NCI-H510A treated with DMSO at 0.1 percent for 48 hours (cell line): ENCODE data around the gene RAB4B.
"Not testable (repeated sequence)": the region's sequence is repeated elsewhere in the genome, so short reads cannot be mapped to it uniquely, and the experiment has no call there.

Experiments
- DNase-seq: peaks from one replicate; lab custom pipeline; 2025; lab: John Stamatoyannopoulos, UW

The RAB4B gene, protein sequence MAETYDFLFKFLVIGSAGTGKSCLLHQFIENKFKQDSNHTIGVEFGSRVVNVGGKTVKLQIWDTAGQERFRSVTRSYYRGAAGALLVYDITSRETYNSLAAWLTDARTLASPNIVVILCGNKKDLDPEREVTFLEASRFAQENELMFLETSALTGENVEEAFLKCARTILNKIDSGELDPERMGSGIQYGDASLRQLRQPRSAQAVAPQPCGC

GRCh38 chr19:40777937-40778705 is at the start of gene RAB4B:
RAB4B (plus strand) TSS chr19:40778247; CDS start chr19:40778376, 129 bp downstream.
- peak; percentile 98 for DNase-seq

DNA sequence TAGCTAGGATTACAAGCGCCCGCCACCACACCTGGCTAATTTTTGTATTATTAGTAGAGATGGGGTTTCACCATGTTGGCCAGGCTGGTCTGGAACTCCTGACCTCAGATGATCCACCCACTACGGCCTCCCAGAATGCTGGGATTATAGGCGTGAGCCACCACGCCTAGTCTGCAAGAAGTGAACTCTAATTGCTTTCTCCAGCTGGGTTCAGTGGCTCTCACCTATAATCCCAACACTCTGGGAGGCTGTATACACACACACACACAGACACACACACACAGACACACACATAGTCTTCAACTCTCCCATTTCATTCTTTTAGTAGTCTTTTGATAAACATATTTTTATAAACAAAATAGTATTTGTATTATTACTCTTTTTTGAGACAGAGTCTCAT is 48.0 kb upstream of the RAB4B start:
- DNase-seq = not testable (repeated sequence)

GRCh38 chr19:40732304-40732703 is 45.7 kb upstream of the RAB4B start:
- not testable (repeated sequence) for DNase-seq

DNA sequence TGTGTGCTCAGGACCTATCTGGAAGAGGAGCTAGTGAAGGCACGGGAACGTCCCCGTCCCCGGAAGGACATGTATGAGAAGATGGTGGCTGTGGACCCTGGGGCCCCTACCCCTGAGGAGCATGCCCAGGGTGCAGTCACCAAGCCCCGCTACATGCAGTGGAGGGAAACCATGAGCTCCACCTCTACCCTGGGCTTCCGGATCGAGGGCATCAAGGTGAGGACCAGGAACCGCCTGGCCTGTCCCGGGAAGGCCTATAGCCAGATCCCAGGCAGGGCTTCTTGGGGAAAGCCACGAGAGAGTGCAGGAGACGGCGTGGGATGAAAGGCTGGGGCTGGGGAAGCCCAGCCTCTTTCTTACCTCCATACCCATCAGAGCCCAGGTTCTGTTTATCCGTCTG is 44.9 kb upstream of the RAB4B start:
- DNase-seq = no peak

- no peak for DNase-seq
Measured at GRCh38 chr19:40735013-40735771, 42.9 kb upstream of the RAB4B start.

GRCh38 chr19:40736661-40737060 is 41.4 kb upstream of the RAB4B start:
- no peak for DNase-seq

GRCh38 chr19:40737102-40737644 is 40.9 kb upstream of the RAB4B start:
- DNase-seq = no peak

- no peak for DNase-seq
Measured at GRCh38 chr19:40739030-40739839, 38.8 kb upstream of the RAB4B start.

DNA sequence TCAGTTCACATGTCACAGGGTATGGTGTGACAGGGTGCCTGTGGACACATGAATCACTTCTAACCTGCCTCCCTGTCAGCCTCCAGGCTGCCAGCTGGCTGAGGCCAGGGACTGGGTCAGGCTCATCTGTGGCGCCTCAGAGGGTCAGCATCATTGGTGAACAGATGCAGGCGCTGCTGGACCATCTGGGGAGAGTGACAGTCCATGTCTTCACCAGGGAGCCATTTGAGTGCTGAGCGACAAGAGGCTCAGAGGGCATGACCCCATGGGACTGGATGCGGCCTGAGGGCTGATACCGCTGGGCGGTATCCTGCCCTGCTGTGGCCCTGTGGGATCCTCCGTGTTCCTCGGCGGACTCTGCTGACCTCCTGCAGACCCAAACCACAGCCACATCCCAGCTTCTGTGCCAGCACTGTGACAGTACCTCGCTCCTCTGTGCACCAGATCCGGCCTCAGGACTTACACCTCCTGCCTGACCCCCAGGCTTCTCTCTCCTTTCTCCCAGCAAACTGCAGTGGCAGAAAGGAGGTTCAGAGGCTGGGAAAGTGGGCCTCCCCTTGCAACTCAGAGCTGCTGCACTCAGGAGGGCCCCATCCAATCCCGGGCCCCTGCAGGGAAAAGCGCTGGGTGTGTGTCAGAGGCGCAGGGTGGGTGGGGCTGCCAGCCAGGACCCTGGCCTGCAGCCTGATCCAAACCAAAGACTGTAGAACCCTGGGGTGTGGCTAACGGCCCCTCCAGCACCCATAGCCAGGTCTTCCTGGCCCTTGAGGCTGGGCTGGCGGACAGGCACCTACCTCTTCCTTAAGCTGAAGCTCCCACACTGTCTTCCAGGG is 38.0 kb upstream of the RAB4B start:
- DNase-seq = no peak

DNA sequence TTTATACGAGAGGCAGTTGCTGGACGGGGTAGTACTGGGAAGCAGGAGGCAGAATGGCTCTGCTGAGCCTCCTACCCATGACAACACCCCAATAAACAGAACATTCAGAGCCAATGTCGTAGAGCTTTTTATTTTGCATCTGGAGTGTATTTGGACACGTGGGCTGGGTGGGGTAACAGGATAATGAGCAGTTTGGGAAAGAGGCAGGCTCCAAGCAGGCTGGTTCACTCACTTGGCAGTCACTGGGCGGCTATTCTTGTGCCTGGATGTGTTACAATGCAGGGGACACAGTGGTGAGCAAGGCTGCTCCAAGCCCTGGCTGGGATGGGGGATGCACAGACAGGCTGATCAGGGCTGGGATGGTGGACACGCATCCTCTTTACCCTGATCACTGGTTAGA is 37.3 kb upstream of the RAB4B start:
- DNase-seq = no peak

GRCh38 chr19:40741527-40742390 is 36.3 kb upstream of the RAB4B start:
- DNase-seq = no peak

DNA sequence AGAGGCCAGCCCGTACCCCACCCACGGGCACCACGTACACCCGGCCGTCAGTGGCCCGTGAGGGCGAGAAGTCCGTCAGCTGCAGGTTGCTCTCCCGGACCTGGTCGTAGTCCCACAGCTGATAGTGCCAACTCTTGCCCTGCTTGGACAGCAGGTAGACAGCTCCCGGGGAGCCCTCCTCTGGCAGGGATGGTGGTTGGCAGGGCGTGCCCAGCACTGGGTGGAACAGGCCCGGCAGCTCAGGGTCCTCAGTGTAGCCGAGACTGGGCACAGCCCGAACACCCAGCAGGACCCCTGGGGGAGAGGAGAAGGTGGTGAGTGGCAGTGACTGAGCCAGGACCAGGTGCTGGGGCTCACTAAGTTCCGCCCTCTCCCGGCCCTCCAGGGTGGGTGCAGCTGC is 35.6 kb upstream of the RAB4B start:
- DNase-seq = no peak

DNA sequence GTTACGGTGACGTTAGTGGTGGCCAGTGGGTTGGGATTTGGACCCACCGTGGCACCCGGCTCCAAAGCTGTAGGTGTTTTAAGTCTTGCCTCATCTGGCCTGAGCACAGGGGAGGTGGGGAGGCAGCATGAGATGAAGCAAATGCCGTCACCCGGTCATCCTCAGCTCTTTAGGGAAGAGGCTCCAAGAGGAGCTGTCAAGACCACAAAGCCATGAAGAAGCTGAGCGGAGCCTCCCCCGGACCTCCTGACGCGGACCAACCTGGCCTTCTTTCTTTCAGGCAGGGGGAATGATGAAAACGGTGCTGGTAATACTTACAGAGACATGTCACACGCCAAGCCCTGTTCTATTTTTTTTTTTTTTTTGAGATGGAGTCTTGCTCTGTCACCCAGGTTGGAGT is 35.2 kb upstream of the RAB4B start:
- no peak for DNase-seq

DNA sequence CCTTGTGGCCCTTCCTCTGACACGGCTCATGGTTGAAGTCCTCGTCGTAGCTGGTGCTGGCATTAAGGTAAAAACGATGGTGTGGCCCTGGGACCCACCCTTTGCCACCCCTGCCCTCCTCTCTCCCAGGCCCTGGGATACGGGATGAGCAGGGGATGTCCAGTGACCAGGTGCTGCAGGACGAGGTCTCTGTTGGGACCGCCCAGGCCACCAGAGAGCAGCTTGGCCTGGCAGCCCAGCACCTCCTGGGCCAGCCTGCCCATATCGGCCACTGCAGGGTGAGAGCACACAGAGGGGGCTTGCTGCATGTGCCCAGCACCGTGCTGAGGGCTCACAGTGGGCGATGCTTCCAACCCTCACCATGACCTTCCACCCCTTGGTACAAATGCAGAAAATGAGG is 34.1 kb upstream of the RAB4B start:
- no peak for DNase-seq

DNA sequence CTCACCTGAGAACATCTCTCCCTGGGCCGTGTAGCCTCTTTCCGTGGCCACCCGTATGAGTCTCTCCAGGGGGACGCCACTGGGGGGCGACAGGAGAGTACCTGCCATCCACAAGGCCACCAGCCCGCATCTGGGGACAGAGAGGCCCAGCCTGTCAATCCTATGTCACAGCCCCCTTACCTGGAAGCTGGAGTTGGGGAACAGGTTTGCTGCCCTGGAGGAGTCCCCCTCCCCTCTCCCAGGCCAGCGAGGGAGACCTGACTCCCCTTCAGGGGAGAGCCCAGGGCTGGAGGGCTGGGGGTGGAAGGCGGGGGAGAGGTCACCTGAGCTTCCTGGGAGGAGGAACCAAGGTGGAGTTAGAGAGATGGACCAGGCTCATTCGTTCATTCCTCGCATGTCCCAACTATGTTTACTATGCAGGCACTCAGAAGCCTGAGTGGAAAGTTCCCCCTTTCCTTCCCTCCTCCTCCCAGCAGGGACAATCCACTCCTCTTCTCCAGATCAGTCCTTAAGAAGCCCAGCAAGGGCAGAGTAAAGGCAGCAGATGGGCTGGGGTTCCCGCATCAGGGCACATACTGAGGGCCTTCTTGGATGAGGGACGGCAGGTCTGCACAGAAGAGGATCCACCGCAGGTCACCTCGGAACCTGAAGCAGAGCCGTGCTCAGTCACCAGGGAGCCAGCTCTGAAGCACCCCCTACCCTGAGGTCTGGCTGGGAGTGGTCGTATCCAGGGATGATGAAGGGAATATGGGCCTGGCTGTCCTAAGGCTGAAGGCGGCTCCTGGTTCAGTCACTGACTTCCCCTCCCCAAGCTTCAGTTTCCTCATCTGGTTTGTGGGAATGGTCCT is 33.3 kb upstream of the RAB4B start:
- DNase-seq = no peak

DNA sequence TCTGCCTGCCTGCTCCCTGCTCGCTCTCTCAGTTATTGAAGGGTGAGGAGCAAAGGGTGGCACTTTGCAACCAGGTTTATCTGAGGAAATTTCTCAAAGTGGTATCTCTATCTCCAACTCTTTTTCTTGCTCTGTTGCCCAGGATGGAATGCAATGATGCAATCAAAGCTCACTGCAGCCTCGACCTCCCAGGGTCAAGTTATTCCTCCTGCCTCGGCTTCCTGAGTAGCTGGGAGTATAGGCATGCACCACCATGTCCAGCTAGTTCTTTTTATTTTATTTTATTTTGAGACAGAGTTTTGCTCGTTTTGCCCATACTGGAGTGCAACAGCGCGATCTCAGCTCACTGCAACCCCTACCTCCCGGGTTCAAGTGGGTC is 32.7 kb upstream of the RAB4B start:
- DNase-seq = no peak

DNA sequence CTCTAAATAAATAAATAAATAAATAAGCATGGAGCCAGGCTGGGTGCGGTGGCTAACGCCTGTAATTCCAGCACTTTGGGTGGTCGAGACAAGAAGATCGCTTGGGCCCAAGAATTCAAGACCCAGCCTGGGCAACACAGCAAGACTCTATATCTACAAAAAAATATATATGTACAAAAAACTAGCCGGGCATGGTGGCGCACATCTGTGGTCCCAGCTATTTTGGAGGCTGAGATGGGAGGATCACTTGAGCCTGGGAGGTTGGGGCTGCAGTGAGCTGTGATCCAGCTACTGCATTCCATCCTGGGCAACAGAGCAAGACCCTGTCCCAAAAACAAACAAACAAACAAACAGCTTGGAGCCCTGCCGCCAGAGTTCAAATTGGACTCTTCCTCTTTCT is 30.5 kb upstream of the RAB4B start:
- DNase-seq = no peak

- DNase-seq = peak; percentile 97
Measured at GRCh38 chr19:40750058-40750873, 27.8 kb upstream of the RAB4B start, which contains the start of gene ACTMAP. ACTMAP (minus strand) TSS chr19:40750477; CDS start chr19:40749803, 674 bp downstream.
